HG03045 (cell line): Measurements from ENCODE around the gene MYL1.

Experiments
- ATAC-seq: cut with Tn5 transposase; IDR thresholded peaks from one replicate; pipeline ENCODE4 v1.9.1; 2021; ENCODE audit warnings: mild to moderate bottlenecking, moderate library complexity; ENCODE audit not compliant: unreplicated experiment

The MYL1 gene

GRCh38 chr2:210315015-210315788 is at the start of gene MYL1:
TSS of gene MYL1 (minus strand) at chr2:210315174. CDS start at chr2:210315042, 132 bp downstream.
- no peak for ATAC-seq

- ATAC-seq, result no peak
Observed at GRCh38 chr2:210363876-210364275, 48.9 kb upstream of the MYL1 start.

- no peak for ATAC-seq
Observed at GRCh38 chr2:210363261-210363660, 48.3 kb upstream of the MYL1 start.

GRCh38 chr2:210360412-210360811 is 45.4 kb upstream of the MYL1 start:
- ATAC-seq, result no peak

GRCh38 chr2:210356944-210357343 is 42.0 kb upstream of the MYL1 start:
- ATAC-seq, result no peak

- ATAC-seq, result no peak
Observed at GRCh38 chr2:210337159-210337558, 22.2 kb upstream of the MYL1 start.

GRCh38 chr2:210324906-210325305 is 9.9 kb upstream of the MYL1 start:
- ATAC-seq, result no peak

- no peak for ATAC-seq
Observed at GRCh38 chr2:210324458-210324857, 9.5 kb upstream of the MYL1 start.

GRCh38 chr2:210323003-210323402 is 8.0 kb upstream of the MYL1 start:
- ATAC-seq, result no peak

GRCh38 chr2:210318891-210319290 is 3.9 kb upstream of the MYL1 start:
- no peak for ATAC-seq

- ATAC-seq, result no peak
Observed at GRCh38 chr2:210318486-210318885, 3.5 kb upstream of the MYL1 start.

- no peak for ATAC-seq
Observed at GRCh38 chr2:210310550-210310949, 4.4 kb downstream of the MYL1 start.

GRCh38 chr2:210309548-210310233 is 5.3 kb downstream of the MYL1 start:
- no peak for ATAC-seq

- no peak for ATAC-seq
Observed at GRCh38 chr2:210303498-210303897, 11.5 kb downstream of the MYL1 start.

GRCh38 chr2:210302326-210302725 is 12.6 kb downstream of the MYL1 start:
- no peak for ATAC-seq

GRCh38 chr2:210299866-210300373 is 15.1 kb downstream of the MYL1 start:
- no peak for ATAC-seq

GRCh38 chr2:210288408-210288807 is 26.6 kb downstream of the MYL1 start:
- no peak for ATAC-seq

- ATAC-seq, result no peak
Observed at GRCh38 chr2:210287301-210287700, 27.7 kb downstream of the MYL1 start.

GRCh38 chr2:210286123-210286680 is 28.8 kb downstream of the MYL1 start:
- no peak for ATAC-seq

- no peak for ATAC-seq
Observed at GRCh38 chr2:210277133-210277532, 37.8 kb downstream of the MYL1 start.

- no peak for ATAC-seq
Observed at GRCh38 chr2:210271300-210271699, 43.7 kb downstream of the MYL1 start.

GRCh38 chr2:210269148-210269547 is 45.8 kb downstream of the MYL1 start:
- no peak for ATAC-seq
